Medulla oblongata (tissue), 1 donor: Measurements from ENCODE around the gene HMGB4.
A peak's percentile ranks its signal among the peaks of the same experiment; 100 is the strongest.

Source experiments
- DNase-seq: peaks from one replicate; pipeline ENCODE4 v3.0.0-alpha.2; 2015; ENCODE audit errors: extremely low spot score

Gene HMGB4

DNA sequence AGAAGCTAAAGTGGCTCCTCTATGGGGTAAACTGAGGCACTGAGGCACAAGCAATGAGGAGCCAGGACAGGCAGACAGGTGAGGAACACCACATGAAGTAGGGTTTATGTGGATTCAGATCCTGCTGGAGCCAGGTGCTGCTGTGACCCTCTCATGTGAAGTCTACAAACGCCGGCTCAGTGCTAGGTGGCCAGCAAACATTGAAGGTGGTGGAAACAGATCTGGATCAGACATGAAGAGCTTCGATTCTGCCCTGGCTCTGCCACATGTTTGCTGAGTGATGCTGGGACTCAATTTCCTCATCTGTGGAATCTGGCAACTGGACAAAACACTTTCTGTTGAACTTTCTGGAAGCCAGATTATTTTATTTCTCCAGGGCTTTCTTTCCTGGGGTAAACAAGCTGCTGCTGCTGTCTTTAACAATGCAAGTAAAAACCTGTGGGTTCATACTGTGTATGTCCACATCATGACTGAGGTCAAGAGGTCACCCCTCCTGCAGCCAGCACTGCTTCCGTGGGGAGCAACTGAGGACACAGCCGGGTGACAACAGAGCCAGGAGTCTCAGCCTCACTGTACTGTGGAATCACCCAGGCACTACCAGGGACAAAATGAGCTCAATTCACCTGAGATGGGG, 33.3 kb downstream of the HMGB4 start:
- no peak for DNase-seq

DNA sequence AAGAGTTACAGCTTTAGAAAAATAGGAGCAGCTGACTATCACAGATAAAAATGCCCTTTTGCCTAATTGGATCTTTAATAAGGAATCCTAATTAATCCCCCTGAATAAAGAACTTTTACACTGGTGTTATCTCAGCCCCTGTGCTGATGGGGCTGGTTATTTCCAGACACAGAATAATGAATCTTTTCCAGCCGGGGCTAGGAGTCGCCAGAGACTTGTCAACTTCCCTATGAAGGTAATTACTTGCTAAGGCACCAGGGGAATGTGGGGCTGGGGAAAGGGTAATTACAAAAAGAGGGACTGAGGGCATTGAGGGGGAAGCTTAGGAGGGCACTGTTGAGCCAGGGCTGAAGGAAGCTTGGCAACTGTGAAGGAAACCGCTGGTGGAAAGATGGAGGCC, 34.5 kb downstream of the HMGB4 start:
- no peak for DNase-seq

DNA sequence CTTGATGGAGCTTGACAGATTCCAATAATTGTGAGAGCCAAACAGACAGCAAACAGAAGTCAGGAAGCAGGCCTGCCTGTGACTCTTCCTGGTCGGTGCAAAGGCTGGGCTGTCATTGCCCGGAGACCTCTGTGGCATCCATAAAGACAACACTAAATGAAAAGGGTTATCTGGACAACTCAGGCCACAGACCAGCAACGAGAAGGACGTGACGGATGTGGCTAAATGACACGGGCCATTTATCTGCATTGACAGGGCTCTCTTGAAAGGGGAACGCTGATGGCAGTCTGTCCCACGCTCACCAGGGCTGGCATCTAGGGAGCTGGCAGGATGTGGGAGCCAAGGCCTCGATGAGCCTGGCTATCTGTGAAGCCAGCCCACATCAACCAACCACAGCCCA, 35.0 kb downstream of the HMGB4 start:
- DNase-seq = no peak

DNA sequence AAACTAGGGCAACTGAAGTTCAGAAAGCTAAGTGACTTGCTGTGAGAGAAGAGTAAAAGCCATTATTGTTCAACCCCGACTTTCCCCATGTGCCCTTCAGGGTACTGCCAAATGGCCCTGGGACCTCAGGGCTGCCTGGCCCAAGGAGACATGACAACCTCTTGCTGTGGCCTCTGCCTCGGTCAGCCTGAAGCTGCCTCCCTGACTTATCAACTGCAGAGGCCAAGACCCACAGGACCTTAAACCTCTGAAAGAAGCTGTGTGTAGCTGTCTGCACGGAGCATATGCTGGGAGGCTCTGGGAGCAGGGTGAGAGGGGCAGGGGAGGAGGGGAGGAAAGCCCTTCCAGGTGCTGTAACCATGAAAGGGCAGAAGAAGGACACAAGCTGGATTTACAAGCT, 35.9 kb downstream of the HMGB4 start:
- no peak for DNase-seq

DNA sequence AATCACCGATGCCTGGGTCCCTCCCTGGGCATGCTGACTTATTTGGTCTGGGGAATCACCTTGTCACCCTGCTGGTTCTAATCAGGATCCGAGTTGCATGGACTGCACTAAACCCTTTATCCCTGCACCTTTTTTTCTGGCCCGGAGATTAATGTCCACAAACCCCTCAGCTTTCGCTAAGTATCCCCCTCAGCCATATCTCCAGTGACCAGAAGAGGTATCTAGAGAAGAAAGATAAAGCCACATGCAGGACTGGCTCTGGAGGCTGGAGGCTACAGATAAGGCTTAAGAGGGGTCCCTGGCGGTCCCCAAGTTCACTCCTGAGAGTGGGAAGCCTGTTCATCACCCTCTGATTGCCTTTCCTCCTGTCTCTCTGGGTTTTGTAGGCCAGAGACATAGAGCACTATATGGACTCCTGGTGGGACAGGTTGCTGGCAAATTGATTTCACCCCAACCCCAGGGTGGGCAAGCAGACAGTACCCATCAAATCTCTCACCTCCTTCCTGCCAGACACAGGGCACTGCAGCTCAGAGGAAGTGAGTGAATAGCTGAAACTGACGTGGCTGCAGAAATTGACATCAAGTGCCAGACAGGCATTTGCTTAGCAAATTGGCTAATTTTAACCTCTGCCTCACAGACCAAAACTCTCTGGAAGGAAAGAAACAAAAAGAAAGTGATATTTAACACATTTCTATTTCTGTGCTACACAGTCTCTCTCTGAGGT, 38.8 kb downstream of the HMGB4 start:
- no peak for DNase-seq

DNA sequence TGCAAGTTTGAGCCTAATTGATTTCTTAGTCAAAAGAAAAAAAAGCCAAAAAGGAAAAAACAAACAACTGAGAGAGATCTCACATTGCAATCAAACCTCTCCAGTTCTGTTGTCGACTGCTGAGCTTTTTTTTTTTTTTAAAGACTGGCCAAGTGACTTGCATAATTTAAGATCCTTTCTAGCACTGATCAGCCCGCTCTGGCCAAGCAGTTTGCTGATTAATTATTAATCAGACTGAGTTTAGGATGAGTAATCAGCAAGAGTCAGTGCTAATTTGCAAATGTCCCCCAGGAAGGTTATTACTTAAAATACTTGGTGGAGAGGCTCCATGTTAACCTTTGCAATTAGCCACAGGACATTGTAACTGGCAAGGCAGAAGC, 39.3 kb downstream of the HMGB4 start:
- DNase-seq = no peak

DNA sequence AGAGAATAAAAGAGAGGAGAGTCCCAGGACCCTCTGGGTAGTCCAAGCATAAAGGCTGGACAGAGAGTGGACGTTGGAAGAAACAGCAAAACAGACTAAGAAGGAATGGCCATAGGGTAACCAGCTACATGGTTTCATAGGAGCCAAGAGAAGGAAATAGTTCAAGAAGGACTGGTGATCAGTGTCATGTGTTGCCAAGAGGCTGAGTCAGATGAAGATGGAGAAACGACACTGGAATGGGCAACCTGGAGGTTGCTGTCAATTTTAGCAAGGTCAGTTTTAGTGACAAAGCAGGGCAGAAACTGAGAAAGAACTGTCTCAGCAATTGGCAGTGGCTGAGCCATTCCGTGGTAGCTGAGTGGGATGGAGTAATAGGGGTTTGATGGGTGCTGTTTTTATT, 41.4 kb downstream of the HMGB4 start:
- no peak for DNase-seq

DNA sequence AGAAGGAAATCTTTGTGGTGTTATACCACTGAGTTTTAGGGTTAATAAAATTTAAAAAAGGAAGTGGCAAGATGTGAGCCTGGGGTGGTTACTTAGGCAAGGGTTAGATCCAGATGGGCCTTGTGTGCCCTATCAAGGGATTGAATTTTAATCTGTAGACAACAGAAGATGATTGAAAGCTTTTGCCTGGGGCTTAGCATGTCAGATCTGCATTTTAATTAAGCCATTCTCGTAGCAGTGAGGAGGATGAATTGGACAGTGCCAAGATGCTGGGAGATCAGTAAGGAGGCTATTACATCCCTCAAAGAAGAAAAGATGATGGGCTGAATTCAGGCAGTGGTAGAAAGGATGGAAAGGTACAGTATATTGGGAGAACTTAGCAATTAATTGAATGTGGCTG, 42.3 kb downstream of the HMGB4 start:
- no peak for DNase-seq

DNA sequence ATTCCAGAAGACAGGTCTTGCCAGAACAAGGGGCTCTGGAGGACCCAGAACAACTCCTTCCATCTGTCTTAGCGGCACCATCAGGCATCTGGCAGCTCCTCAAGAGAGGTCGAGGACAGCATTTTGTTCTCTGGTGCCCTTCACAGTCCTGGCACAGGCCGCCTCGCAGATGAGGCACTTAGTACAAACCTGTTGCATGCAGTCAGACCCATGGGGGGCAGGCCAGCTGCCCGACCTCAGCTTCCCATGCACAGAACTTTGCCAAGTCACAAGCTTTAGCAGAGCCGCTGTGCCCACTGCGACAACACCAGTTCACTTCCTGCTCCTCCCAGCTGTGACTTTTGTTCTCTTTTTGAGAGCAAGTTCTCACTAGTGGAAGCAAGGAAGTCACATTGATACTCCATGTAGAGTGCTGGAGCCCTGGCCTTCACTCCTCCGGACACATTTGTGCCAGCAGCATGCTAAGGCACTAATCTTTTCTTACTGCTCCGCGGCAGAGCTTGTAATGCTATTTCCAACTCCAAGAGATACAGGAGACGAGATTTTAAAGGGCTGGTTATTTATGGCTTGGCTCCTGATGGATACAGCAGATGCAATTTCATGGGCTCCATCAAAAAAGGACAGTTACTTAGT, 44.6 kb downstream of the HMGB4 start:
- DNase-seq = peak; percentile 11
